Esophagus muscularis mucosa (tissue), 4 donors: Measurements from ENCODE around the gene UBE2L6. TPM values are rescaled to one million over a fixed set of nuclear protein-coding genes. Genes with fewer than 3 reads are reported as not detected.

ENCODE experiments used
- DNase-seq: peaks from one replicate; pipeline ENCODE4 v3.0.0-alpha.2; 2017; ENCODE audit errors: extremely low spot score
- H3K27ac ChIP-seq, 4 donors: fragments of 200-600 bp; sonication (generic); replicated peaks in 1 of 4; 1 replicate in 3 of 4; 2 replicates in 1 of 4; pipeline ENCODE4 v1.5.1; 2016 to 2019; ENCODE audit warnings: mild to moderate bottlenecking in 1 of 4
- H3K27me3 ChIP-seq, 4 donors: fragments of 200-600 bp; sonication (generic); one replicate each; pipeline versions ENCODE4 v1.5.1 to v1.6.0; 2016 to 2019
- H3K36me3 ChIP-seq, 4 donors: fragments of 200-600 bp; sonication (generic); one replicate each; pipeline ENCODE4 v1.5.1; 2016 to 2019
- H3K4me1 ChIP-seq, 4 donors: fragments of 200-600 bp; sonication (generic); one replicate each; pipeline ENCODE4 v1.5.1; 2016 to 2019
- H3K4me3 ChIP-seq, 4 donors: fragments of 200-600 bp; sonication (generic); 1 replicate in 2 of 4; 2 replicates in 2 of 4; pipeline ENCODE4 v1.5.1; 2016 to 2019; ENCODE audit warnings: mild to moderate bottlenecking in 4 of 4, moderate library complexity in 1 of 4
- H3K9me3 ChIP-seq, 4 donors: fragments of 200-600 bp; sonication (generic); 1 replicate in 3 of 4; 2 replicates in 1 of 4; pipeline ENCODE4 v1.5.1; 2016 to 2019
- EP300 ChIP-seq: sonication (generic); formaldehyde crosslinking; IDR thresholded peaks from one replicate; pipeline ENCODE4 v1.6.1; 2017; ENCODE audit warnings: antibody characterized with exemption
- POLR2A ChIP-seq: fragments of 450-650 bp; IDR thresholded peaks from one replicate; pipeline ENCODE4 v1.6.1; 2017; ENCODE audit warnings: antibody characterized with exemption, moderate library complexity, mild to moderate bottlenecking, low read depth
- POLR2AphosphoS5 ChIP-seq, 2 donors: sonication (generic); formaldehyde crosslinking; IDR thresholded peaks; one replicate each; pipeline ENCODE4 v1.6.1; 2017; ENCODE audit warnings: antibody characterized with exemption in 2 of 2
- WGBS: methylation state at CpG from one replicate; pipeline ENCODE4 v1.1.5; 2018; 5-methylcytosine and 5-hydroxymethylcytosine counted together
- intact Hi-C: fragments of 100-400 bp; cut with DNase I; formaldehyde crosslinking; loops from one replicate; pipeline ENCODE4 v1.15.1; 2023
- total RNA-seq, 4 donors: library from RNA; depleted of rRNA; stranded (reverse); fragments of >200 nt; gene quantifications; one replicate each; pipeline versions ENCODE4 v1.1.0 to v1.2.1, GENCODE V29; 2016
- TF ChIP-seq, protein P1 (sequence below), 3 experiments: fragments of 200-600 bp in 2 of 3; fragments of 450-650 bp in 1 of 3; sonication (generic) in 2 of 3; IDR thresholded peaks; one replicate each; pipeline ENCODE4 v1.5.1; 2017 to 2019; ENCODE audit warnings: antibody characterized with exemption in 3 of 3, mild to moderate bottlenecking in 2 of 3, moderate library complexity in 1 of 3

Gene UBE2L6
- total RNA-seq, 4 donors from 2014 or later = 15.8 to 40.3 (median 32.8) TPM

DNA sequence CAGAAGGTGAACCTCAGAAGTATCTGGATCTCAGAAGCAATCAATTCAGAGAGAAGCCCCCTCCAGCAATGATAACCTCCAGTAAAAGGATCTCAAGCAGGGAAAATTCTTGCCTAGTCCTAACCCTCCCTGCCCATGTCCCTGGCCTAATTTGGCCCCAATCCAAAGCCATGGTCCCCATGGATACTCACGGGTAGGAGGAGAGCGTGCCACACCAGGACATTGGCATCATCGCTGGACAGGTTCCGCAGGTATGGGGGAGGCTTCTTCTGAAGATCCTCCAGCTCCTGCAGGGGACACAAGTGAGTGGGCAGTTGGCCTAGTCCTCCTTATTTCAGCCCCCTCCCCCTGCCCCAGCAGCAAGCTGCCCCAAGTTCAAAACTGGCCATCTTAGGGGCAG, 7.3 kb downstream of the UBE2L6 start:
- TF ChIP-seq EP300 (no peak), POLR2AphosphoS5 (IDR thresholded peaks at IDR 0.05) (no peak), POLR2A (no peak)
- TF ChIP-seq, protein P1, sequence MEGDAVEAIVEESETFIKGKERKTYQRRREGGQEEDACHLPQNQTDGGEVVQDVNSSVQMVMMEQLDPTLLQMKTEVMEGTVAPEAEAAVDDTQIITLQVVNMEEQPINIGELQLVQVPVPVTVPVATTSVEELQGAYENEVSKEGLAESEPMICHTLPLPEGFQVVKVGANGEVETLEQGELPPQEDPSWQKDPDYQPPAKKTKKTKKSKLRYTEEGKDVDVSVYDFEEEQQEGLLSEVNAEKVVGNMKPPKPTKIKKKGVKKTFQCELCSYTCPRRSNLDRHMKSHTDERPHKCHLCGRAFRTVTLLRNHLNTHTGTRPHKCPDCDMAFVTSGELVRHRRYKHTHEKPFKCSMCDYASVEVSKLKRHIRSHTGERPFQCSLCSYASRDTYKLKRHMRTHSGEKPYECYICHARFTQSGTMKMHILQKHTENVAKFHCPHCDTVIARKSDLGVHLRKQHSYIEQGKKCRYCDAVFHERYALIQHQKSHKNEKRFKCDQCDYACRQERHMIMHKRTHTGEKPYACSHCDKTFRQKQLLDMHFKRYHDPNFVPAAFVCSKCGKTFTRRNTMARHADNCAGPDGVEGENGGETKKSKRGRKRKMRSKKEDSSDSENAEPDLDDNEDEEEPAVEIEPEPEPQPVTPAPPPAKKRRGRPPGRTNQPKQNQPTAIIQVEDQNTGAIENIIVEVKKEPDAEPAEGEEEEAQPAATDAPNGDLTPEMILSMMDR (IDR thresholded peaks at IDR 0.05) = no peak
- H3K27ac ChIP-seq = no peak overlapping the region
- no peaks in the 10 kb centered on the region for H3K27me3 ChIP-seq
- 100% methylated on average over 2 of the region's 4 CpGs for WGBS
- H3K9me3 ChIP-seq = no peaks in the 10 kb centered on the region
- peaks cover 31 to 56% (median 41%) of the 10 kb centered on the region in 4 donors for H3K36me3 ChIP-seq
- no peak for DNase-seq
- peaks cover 0 to 8% (median 4%) of the 10 kb centered on the region in 4 donors for H3K4me1 ChIP-seq
- no peak overlapping the region for H3K4me3 ChIP-seq
- intact Hi-C loops = loop anchor here (10.0 kb wide), 1 partner anchor 235 kb away; no protein-coding TSS in a partner anchor

DNA sequence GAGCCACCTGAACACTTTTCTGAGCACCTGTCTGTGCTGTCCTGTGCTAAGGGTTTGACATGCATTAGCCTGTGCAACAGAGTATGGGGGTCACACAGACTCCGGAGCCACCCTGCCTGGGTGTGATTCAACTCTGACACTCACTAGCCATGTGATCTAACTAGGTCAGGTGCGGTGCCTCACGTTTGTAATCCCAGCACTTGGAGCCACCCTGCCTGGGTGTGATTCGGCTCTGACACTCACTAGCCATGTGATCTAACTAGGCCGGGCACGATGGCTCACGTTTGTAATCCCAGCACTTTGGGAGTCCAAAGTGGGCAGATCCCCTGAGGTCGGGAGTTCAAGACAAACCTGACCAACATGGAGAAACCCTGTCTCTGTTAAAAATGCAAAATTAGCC, 11.4 kb downstream of the UBE2L6 start:
- TF ChIP-seq POLR2AphosphoS5 (IDR thresholded peaks at IDR 0.05) = no peak
- no peak for TF ChIP-seq POLR2A
- WGBS = 91% methylated on average over 5 of the region's 8 CpGs
- Histone ChIP-seq H3K9me3 (no peaks in the 10 kb centered on the region), H3K4me1 (no peaks in the 10 kb centered on the region), H3K27ac (no peak overlapping the region), H3K27me3 (no peaks in the 10 kb centered on the region), H3K36me3 (peaks cover 56 to 97% (median 81%) of the 10 kb centered on the region in 4 donors), H3K4me3 (no peak overlapping the region)
- DNase-seq = no peak
- intact Hi-C loops = no loop called here

DNA sequence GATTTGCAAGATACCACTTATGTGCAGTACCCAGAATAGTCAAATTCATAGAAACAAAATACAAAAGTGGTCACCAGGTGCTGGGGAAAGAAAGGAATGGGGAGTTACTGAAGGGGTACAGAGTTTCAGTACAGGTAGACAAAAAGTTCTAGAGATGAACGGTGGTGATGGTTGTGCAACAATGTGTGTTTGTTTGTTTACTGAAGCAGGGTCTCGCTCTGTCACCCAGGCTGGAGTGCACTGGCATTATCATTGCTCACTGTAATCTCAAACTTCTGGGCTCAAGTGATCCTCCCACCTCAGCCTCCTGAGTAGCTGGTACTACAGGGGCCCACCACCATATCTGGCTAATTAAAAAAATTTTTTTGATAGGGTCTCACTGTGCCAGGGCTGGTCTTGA, 12.1 kb downstream of the UBE2L6 start:
- Histone ChIP-seq H3K4me3 (no peak overlapping the region), H3K9me3 (no peaks in the 10 kb centered on the region), H3K4me1 (no peaks in the 10 kb centered on the region), H3K27me3 (no peaks in the 10 kb centered on the region), H3K36me3 (peaks cover 63 to 100% (median 87%) of the 10 kb centered on the region in 4 donors), H3K27ac (no peak overlapping the region)
- intact Hi-C loops = no loop called here
- no peak for DNase-seq
- WGBS = 81% methylated on average over 2 of the region's 2 CpGs
- TF ChIP-seq POLR2A (no peak), POLR2AphosphoS5 (IDR thresholded peaks at IDR 0.05) (no peak), EP300 (no peak)
- TF ChIP-seq, protein P1 (IDR thresholded peaks at IDR 0.05) = no peak

DNA sequence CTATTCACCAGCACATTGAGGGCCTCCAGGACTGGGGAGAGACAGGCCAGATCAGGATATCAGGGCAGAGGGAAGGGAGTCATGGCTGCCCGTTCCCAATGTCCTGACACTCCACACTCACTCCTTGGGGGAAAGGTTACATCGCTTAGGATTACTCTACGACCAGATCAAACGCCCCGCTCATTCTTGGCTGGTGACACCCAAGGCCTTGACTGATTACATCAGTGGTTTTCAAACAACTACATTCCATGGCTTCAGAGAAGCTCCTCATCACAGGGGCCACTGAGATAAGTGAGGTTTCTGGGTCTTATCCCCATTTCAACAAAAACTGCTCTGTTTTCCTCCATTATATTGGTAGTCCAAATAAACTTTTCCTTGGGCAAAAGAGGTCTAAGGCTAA, 15.0 kb downstream of the UBE2L6 start:
- 91% methylated on average over 5 of the region's 5 CpGs for WGBS
- H3K9me3 ChIP-seq = no peaks in the 10 kb centered on the region
- no peak overlapping the region for H3K27ac ChIP-seq
- no peak overlapping the region for H3K4me3 ChIP-seq
- peaks cover 58 to 100% (median 89%) of the 10 kb centered on the region in 4 donors for H3K36me3 ChIP-seq
- no peak for DNase-seq
- intact Hi-C loops = no loop called here
- H3K4me1 ChIP-seq = peaks cover 0 to 3% (median 0%) of the 10 kb centered on the region in 4 donors
- H3K27me3 ChIP-seq = no peaks in the 10 kb centered on the region
- no peak for TF ChIP-seq POLR2A
- TF ChIP-seq POLR2AphosphoS5 (IDR thresholded peaks at IDR 0.05) = no peak
- no peak for TF ChIP-seq EP300
- TF ChIP-seq, protein P1 (IDR thresholded peaks at IDR 0.05) = no peak

DNA sequence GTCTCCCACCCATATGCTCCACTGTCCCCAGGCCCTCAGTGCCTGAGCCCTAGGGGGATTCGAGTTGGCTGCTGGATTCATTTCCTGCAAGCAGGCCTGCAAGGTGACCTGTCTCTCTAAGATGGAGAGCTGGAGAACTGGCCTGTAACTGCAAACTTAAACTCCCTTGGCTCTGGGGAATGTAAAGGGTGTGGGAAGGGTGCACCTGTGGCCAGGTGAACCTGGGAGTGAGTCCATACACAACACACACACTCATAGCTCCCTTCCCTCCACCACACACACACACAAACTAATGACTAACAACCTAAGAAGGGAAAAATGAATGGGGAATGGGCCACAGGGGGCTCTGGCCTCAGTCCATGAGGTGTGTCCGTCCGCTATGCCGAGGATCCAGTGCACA, 15.5 kb downstream of the UBE2L6 start:
- WGBS = 89% methylated on average over 4 of the region's 4 CpGs
- TF ChIP-seq POLR2AphosphoS5 (IDR thresholded peaks at IDR 0.05) = no peak
- TF ChIP-seq POLR2A = no peak
- no peak for TF ChIP-seq EP300
- TF ChIP-seq, protein P1 (IDR thresholded peaks at IDR 0.05) = no peak
- Histone ChIP-seq H3K4me1 (peaks cover 0 to 3% (median 0%) of the 10 kb centered on the region in 4 donors), H3K9me3 (no peaks in the 10 kb centered on the region), H3K36me3 (peaks cover 53 to 100% (median 87%) of the 10 kb centered on the region in 4 donors), H3K27me3 (no peaks in the 10 kb centered on the region), H3K4me3 (no peak overlapping the region), H3K27ac (no peak overlapping the region)
- intact Hi-C loops = no loop called here
- DNase-seq = no peak
